CD8-positive, alpha-beta memory T cell (primary cell): ENCODE data around the gene GABRB1. TPM values are rescaled to one million over a fixed set of nuclear protein-coding genes. Genes with fewer than 3 reads are reported as not detected.

Source experiments
- CTCF ChIA-PET: fragments of 350-600 bp; sonication (Branson Sonifier 250); formaldehyde crosslinking; loops from one replicate; lab custom pipeline; 2021; ENCODE audit warnings: antibody characterized with exemption; lab: Charles Lee
- POLR2A ChIA-PET: fragments of 350-600 bp; sonication (Branson Sonifier 250); formaldehyde crosslinking; loops from one replicate; lab custom pipeline; 2021; ENCODE audit warnings: antibody characterized with exemption; lab: Charles Lee
- DNase-seq, 5 donors: peaks; one replicate each; pipeline versions ENCODE4 v3.0.0 to v3.0.0-alpha.2; 2020 to 2022; ENCODE audit warnings: mixed read lengths in 1 of 5
- H3K27ac ChIP-seq: one replicate; pipeline ENCODE4 v1.7.0; 2013; ENCODE audit warnings: low read depth, mild to moderate bottlenecking, low read length, moderate library complexity
- H3K27me3 ChIP-seq: 2 replicates; pipeline ENCODE4 v1.7.0; 2013; ENCODE audit warnings: low read length, mild to moderate bottlenecking; ENCODE audit not compliant: insufficient read depth, poor library complexity, severe bottlenecking
- H3K36me3 ChIP-seq: 2 replicates; pipeline ENCODE4 v1.7.0; 2013; ENCODE audit warnings: mild to moderate bottlenecking, low read length, moderate library complexity; ENCODE audit not compliant: insufficient read depth
- H3K4me1 ChIP-seq: 2 replicates; pipeline ENCODE4 v1.7.0; 2013; ENCODE audit warnings: mild to moderate bottlenecking, low read length, moderate library complexity; ENCODE audit not compliant: insufficient read depth
- H3K4me3 ChIP-seq: 2 replicates; pipeline ENCODE4 v1.7.0; 2013; ENCODE audit warnings: mild to moderate bottlenecking, low read length
- H3K9me3 ChIP-seq: 2 replicates; pipeline ENCODE4 v1.7.0; 2013; ENCODE audit warnings: mild to moderate bottlenecking, low read length
- H3K27ac Mint-ChIP-seq, 8 donors: one replicate each; pipeline ENCODE4 v1.8.0; 2020 to 2021; ENCODE audit warnings: mixed read lengths in 8 of 8, mild to moderate bottlenecking in 6 of 8, inconsistent platforms in 3 of 8, moderate library complexity in 3 of 8
- H3K27me3 Mint-ChIP-seq, 2 donors: one replicate each; pipeline ENCODE4 v1.8.0; 2020 to 2021; ENCODE audit warnings: mixed read lengths in 2 of 2, mild to moderate bottlenecking in 1 of 2, moderate library complexity in 1 of 2
- H3K36me3 Mint-ChIP-seq, 3 donors: one replicate each; pipeline ENCODE4 v1.8.0; 2020 to 2021; ENCODE audit warnings: mixed read lengths in 3 of 3, inconsistent platforms in 1 of 3, mild to moderate bottlenecking in 1 of 3
- H3K4me1 Mint-ChIP-seq, 3 donors: one replicate each; pipeline ENCODE4 v1.8.0; 2020 to 2021; ENCODE audit warnings: mixed read lengths in 3 of 3, inconsistent platforms in 1 of 3, mild to moderate bottlenecking in 1 of 3
- H3K4me3 Mint-ChIP-seq, 7 donors: one replicate each; pipeline ENCODE4 v1.8.0; 2020 to 2021; ENCODE audit warnings: mixed read lengths in 7 of 7, mild to moderate bottlenecking in 6 of 7, moderate library complexity in 4 of 7, inconsistent platforms in 2 of 7
- H3K9me3 Mint-ChIP-seq, 5 donors: one replicate each; pipeline ENCODE4 v1.8.0; 2020 to 2022; ENCODE audit warnings: mixed read lengths in 5 of 5, mild to moderate bottlenecking in 3 of 5, moderate library complexity in 2 of 5, inconsistent platforms in 1 of 5
- polyA plus RNA-seq: library from polyadenylated mRNA; unstranded; fragments of 300-500 nt; fragmentation: Illumina TruSeq; gene quantifications from one replicate; pipeline ENCODE4 v1.2.3, GENCODE V29; 2021
- total RNA-seq, 2 experiments: library from RNA; stranded (reverse); gene quantifications; one replicate each; pipeline ENCODE4 v1.2.3, GENCODE V29; 2021

GABRB1 gene
- total and polyA plus RNA-seq, 3 experiments from 2014 or later = not detected

GRCh38 chr4:47218631-47219030, 187.3 kb downstream of the GABRB1 start:
- ChIA-PET POLR2A (no interaction called here), CTCF (no interaction called here)
- H3K27ac ChIP-seq = no peak overlapping the region
- H3K4me1 Mint-ChIP-seq = no peaks in the 10 kb centered on the region
- no peaks in the 10 kb centered on the region for H3K4me1 ChIP-seq
- H3K9me3 ChIP-seq = no peaks in the 10 kb centered on the region
- no peak for DNase-seq
- H3K4me3 Mint-ChIP-seq = no peak overlapping the region
- H3K4me3 ChIP-seq = no peak overlapping the region
- H3K9me3 Mint-ChIP-seq = no peaks in the 10 kb centered on the region
- peaks cover 4 to 21% of the 10 kb centered on the region in 2 donors for H3K27me3 Mint-ChIP-seq
- no peaks in the 10 kb centered on the region for H3K36me3 Mint-ChIP-seq
- no peaks in the 10 kb centered on the region for H3K36me3 ChIP-seq
- no peaks in the 10 kb centered on the region for H3K27me3 ChIP-seq
- no peak overlapping the region for H3K27ac Mint-ChIP-seq

GRCh38 chr4:47219586-47219985, 188.2 kb downstream of the GABRB1 start:
- no peak overlapping the region for H3K27ac ChIP-seq
- H3K27ac Mint-ChIP-seq = no peak overlapping the region
- no peaks in the 10 kb centered on the region for H3K4me1 ChIP-seq
- H3K4me1 Mint-ChIP-seq = no peaks in the 10 kb centered on the region
- H3K4me3 Mint-ChIP-seq = no peak overlapping the region
- H3K27me3 ChIP-seq = no peaks in the 10 kb centered on the region
- H3K27me3 Mint-ChIP-seq = peaks cover 4 to 21% of the 10 kb centered on the region in 2 donors
- ChIA-PET POLR2A (no interaction called here), CTCF (no interaction called here)
- no peaks in the 10 kb centered on the region for H3K9me3 Mint-ChIP-seq
- H3K4me3 ChIP-seq = no peak overlapping the region
- no peaks in the 10 kb centered on the region for H3K36me3 ChIP-seq
- H3K36me3 Mint-ChIP-seq = no peaks in the 10 kb centered on the region
- no peaks in the 10 kb centered on the region for H3K9me3 ChIP-seq
- DNase-seq = no peak

- H3K9me3 ChIP-seq = no peaks in the 10 kb centered on the region
- Mint-ChIP-seq H3K4me3 (no peak overlapping the region), H3K4me1 (no peaks in the 10 kb centered on the region), H3K27ac (no peak overlapping the region), H3K36me3 (no peaks in the 10 kb centered on the region), H3K27me3 (peaks cover 4 to 21% of the 10 kb centered on the region in 2 donors), H3K9me3 (no peaks in the 10 kb centered on the region)
- H3K27me3 ChIP-seq = no peaks in the 10 kb centered on the region
- no peaks in the 10 kb centered on the region for H3K4me1 ChIP-seq
- ChIA-PET CTCF (interaction anchor here (0.5 kb wide), 1 partner anchor 263 kb away, joined by 3 read pairs; the partner anchor contains the start of gene ATP10D), POLR2A (no interaction called here)
- no peak overlapping the region for H3K27ac ChIP-seq
- H3K36me3 ChIP-seq = no peaks in the 10 kb centered on the region
- no peak for DNase-seq
- H3K4me3 ChIP-seq = no peak overlapping the region
These were observed 190.4 kb downstream of the GABRB1 start for GRCh38 chr4:47221721-47222120.

- Mint-ChIP-seq H3K9me3 (no peaks in the 10 kb centered on the region), H3K4me1 (no peaks in the 10 kb centered on the region), H3K4me3 (no peak overlapping the region), H3K27ac (no peak overlapping the region), H3K27me3 (peaks cover 4 to 21% of the 10 kb centered on the region in 2 donors), H3K36me3 (no peaks in the 10 kb centered on the region)
- ChIA-PET POLR2A (no interaction called here), CTCF (interaction anchor here (0.5 kb wide), 1 partner anchor 263 kb away, joined by 3 read pairs; the partner anchor contains the start of gene ATP10D)
- no peaks in the 10 kb centered on the region for H3K27me3 ChIP-seq
- H3K9me3 ChIP-seq = no peaks in the 10 kb centered on the region
- no peaks in the 10 kb centered on the region for H3K4me1 ChIP-seq
- no peak overlapping the region for H3K27ac ChIP-seq
- H3K36me3 ChIP-seq = no peaks in the 10 kb centered on the region
- DNase-seq = no peak
- H3K4me3 ChIP-seq = no peak overlapping the region
These were observed 190.9 kb downstream of the GABRB1 start for GRCh38 chr4:47222276-47222675.

- Histone ChIP-seq H3K4me3 (no peak overlapping the region), H3K27me3 (no peaks in the 10 kb centered on the region), H3K9me3 (no peaks in the 10 kb centered on the region), H3K36me3 (no peaks in the 10 kb centered on the region), H3K4me1 (no peaks in the 10 kb centered on the region), H3K27ac (no peak overlapping the region)
- POLR2A ChIA-PET = no interaction called here
- no peaks in the 10 kb centered on the region for H3K9me3 Mint-ChIP-seq
- H3K36me3 Mint-ChIP-seq = no peaks in the 10 kb centered on the region
- no peak overlapping the region for H3K4me3 Mint-ChIP-seq
- H3K4me1 Mint-ChIP-seq = no peaks in the 10 kb centered on the region
- CTCF ChIA-PET = no interaction called here
- H3K27ac Mint-ChIP-seq = no peak overlapping the region
- peaks cover 4 to 21% of the 10 kb centered on the region in 2 donors for H3K27me3 Mint-ChIP-seq
- DNase-seq = no peak
These were observed 193.0 kb downstream of the GABRB1 start for GRCh38 chr4:47224361-47224760.

- Mint-ChIP-seq H3K4me1 (no peaks in the 10 kb centered on the region), H3K4me3 (no peak overlapping the region), H3K9me3 (no peaks in the 10 kb centered on the region), H3K36me3 (no peaks in the 10 kb centered on the region), H3K27me3 (peaks cover 0 to 7% of the 10 kb centered on the region in 2 donors), H3K27ac (no peak overlapping the region)
- Histone ChIP-seq H3K9me3 (no peaks in the 10 kb centered on the region), H3K36me3 (no peaks in the 10 kb centered on the region), H3K4me3 (no peak overlapping the region), H3K27me3 (no peaks in the 10 kb centered on the region), H3K27ac (no peak overlapping the region), H3K4me1 (no peaks in the 10 kb centered on the region)
- ChIA-PET POLR2A (no interaction called here), CTCF (no interaction called here)
- DNase-seq = no peak
These were observed 204.4 kb downstream of the GABRB1 start for GRCh38 chr4:47235721-47236120.

- Histone ChIP-seq H3K27me3 (no peaks in the 10 kb centered on the region), H3K4me3 (no peak overlapping the region), H3K9me3 (no peaks in the 10 kb centered on the region), H3K4me1 (no peaks in the 10 kb centered on the region), H3K36me3 (no peaks in the 10 kb centered on the region), H3K27ac (no peak overlapping the region)
- no peak overlapping the region for H3K27ac Mint-ChIP-seq
- H3K27me3 Mint-ChIP-seq = peaks cover 2 to 7% of the 10 kb centered on the region in 2 donors
- CTCF ChIA-PET = no interaction called here
- no peak for DNase-seq
- POLR2A ChIA-PET = no interaction called here
- no peak overlapping the region for H3K4me3 Mint-ChIP-seq
- no peaks in the 10 kb centered on the region for H3K36me3 Mint-ChIP-seq
- no peaks in the 10 kb centered on the region for H3K4me1 Mint-ChIP-seq
- H3K9me3 Mint-ChIP-seq = no peaks in the 10 kb centered on the region
These were observed 207.3 kb downstream of the GABRB1 start for GRCh38 chr4:47238667-47239066.

GRCh38 chr4:47239649-47240048, 208.3 kb downstream of the GABRB1 start:
- no peaks in the 10 kb centered on the region for H3K4me1 ChIP-seq
- CTCF ChIA-PET = no interaction called here
- POLR2A ChIA-PET = no interaction called here

More at GRCh38 chr4:47239649-47240048, 208.3 kb downstream of the GABRB1 start:
- H3K27me3 ChIP-seq = no peaks in the 10 kb centered on the region
- H3K27ac ChIP-seq = no peak overlapping the region
- Mint-ChIP-seq H3K27ac (no peak overlapping the region), H3K4me3 (no peak overlapping the region), H3K4me1 (no peaks in the 10 kb centered on the region), H3K9me3 (no peaks in the 10 kb centered on the region), H3K36me3 (no peaks in the 10 kb centered on the region), H3K27me3 (peaks cover 2 to 5% of the 10 kb centered on the region in 2 donors)
- no peak for DNase-seq
- H3K9me3 ChIP-seq = no peaks in the 10 kb centered on the region
- no peaks in the 10 kb centered on the region for H3K36me3 ChIP-seq
- H3K4me3 ChIP-seq = no peak overlapping the region
